Type B pancreatic cell (in vitro differentiated cells): ENCODE measurements around the gene CCDC106. TPM values are rescaled to one million over a fixed set of nuclear protein-coding genes. Genes with fewer than 3 reads are reported as not detected.

Experiments used
- DNase-seq: peaks from one replicate; pipeline ENCODE4 v3.0.0; 2021; ENCODE audit warnings: mixed read lengths; ENCODE audit not compliant: unreplicated experiment; ENCODE audit errors: extremely low spot score
- H3K27ac Mint-ChIP-seq: 2 replicates; pipeline ENCODE4 v1.8.0; 2021; ENCODE audit warnings: mild to moderate bottlenecking, mixed read lengths
- H3K27me3 Mint-ChIP-seq: 2 replicates; pipeline ENCODE4 v1.8.0; 2021; ENCODE audit warnings: mixed read lengths
- H3K36me3 Mint-ChIP-seq: 2 replicates; pipeline ENCODE4 v1.8.0; 2021; ENCODE audit warnings: mixed read lengths
- H3K4me1 Mint-ChIP-seq: one replicate; pipeline ENCODE4 v1.8.0; 2021; ENCODE audit warnings: mixed read lengths; ENCODE audit not compliant: unreplicated experiment
- H3K4me3 Mint-ChIP-seq: 2 replicates; pipeline ENCODE4 v1.8.0; 2021; ENCODE audit warnings: mild to moderate bottlenecking, mixed read lengths
- H3K9me3 Mint-ChIP-seq: 2 replicates; pipeline ENCODE4 v1.8.0; 2021; ENCODE audit warnings: mixed read lengths
- total RNA-seq: library from RNA; stranded (reverse); gene quantifications from 2 replicates; pipeline ENCODE4 v1.2.1, GENCODE V29; 2021; ENCODE audit warnings: low replicate concordance
- TF ChIP-seq, protein P1 (sequence below): fragments of 200-600 bp; sonication (generic); conservative IDR thresholded peaks from 2 replicates; pipeline ENCODE4 v1.5.0; 2021; ENCODE audit warnings: antibody characterized with exemption, mild to moderate bottlenecking

The CCDC106 gene
- total RNA-seq, 1 donor from 2014 or later: 18.1 TPM

DNA sequence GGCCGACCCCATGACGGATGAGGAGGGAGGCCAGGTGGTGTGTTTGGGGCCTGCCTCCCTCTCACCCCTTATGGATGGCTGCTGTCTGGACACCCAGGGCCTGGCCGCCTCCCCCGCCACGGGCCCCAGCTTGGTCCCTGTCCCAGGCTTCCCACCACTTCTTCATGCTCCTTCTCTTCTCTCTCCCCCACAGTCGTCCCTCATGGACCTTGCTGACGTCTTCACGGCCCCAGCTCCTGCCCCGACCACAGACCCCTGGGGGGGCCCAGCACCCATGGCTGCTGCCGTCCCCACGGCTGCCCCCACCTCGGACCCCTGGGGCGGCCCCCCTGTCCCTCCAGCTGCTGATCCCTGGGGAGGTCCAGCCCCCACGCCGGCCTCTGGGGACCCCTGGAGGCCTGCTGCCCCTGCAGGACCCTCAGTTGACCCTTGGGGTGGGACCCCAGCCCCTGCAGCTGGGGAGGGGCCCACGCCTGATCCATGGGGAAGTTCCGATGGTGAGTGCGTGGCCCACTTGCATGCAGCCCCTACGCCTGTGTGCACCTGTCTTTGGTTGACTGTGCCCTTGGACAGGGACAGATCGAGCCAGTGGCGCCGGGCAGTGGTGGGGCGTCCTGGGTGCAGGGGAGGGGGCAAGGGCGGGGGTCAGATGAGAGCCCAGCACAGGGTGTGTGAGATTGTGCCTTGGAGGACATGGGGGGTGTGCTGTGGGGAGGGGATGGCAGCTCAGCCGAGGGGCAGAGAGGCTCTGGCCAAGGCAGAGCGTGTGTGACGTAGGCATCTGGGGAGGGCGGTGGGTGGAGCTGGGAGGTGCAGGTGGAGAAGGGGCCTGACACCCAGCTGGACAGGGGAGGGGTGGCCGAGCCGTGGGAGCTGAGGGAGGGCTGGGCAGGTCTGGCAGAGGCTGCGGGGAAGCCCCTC lies 43.8 kb downstream of the CCDC106 start:
- H3K27me3 Mint-ChIP-seq: no peaks in the 10 kb centered on the region
- no peaks in the 10 kb centered on the region for H3K36me3 Mint-ChIP-seq
- no peak overlapping the region for H3K4me3 Mint-ChIP-seq
- DNase-seq: no peak
- no peak overlapping the region for H3K27ac Mint-ChIP-seq
- TF ChIP-seq, protein P1, sequence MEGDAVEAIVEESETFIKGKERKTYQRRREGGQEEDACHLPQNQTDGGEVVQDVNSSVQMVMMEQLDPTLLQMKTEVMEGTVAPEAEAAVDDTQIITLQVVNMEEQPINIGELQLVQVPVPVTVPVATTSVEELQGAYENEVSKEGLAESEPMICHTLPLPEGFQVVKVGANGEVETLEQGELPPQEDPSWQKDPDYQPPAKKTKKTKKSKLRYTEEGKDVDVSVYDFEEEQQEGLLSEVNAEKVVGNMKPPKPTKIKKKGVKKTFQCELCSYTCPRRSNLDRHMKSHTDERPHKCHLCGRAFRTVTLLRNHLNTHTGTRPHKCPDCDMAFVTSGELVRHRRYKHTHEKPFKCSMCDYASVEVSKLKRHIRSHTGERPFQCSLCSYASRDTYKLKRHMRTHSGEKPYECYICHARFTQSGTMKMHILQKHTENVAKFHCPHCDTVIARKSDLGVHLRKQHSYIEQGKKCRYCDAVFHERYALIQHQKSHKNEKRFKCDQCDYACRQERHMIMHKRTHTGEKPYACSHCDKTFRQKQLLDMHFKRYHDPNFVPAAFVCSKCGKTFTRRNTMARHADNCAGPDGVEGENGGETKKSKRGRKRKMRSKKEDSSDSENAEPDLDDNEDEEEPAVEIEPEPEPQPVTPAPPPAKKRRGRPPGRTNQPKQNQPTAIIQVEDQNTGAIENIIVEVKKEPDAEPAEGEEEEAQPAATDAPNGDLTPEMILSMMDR: no peak
- H3K4me1 Mint-ChIP-seq: no peaks in the 10 kb centered on the region
- H3K9me3 Mint-ChIP-seq: no peaks in the 10 kb centered on the region

DNA sequence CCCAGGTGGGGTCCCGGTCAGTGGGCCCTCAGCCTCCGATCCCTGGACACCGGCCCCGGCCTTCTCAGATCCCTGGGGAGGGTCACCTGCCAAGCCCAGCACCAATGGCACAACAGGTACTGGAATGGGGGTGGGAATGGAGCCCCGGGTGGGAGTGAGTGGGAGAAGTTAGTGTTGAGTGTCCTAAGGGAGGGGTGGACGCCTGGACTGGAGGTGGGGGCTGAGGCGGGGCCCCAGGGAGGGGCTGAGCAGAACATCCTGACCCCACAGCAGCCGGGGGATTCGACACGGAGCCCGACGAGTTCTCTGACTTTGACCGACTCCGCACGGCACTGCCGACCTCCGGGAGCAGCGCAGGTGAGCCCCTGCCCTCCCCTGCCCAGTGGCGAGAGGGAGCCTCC lies 44.7 kb downstream of the CCDC106 start:
- Mint-ChIP-seq H3K36me3 (no peaks in the 10 kb centered on the region), H3K27ac (no peak overlapping the region), H3K4me3 (no peak overlapping the region), H3K4me1 (no peaks in the 10 kb centered on the region), H3K9me3 (no peaks in the 10 kb centered on the region), H3K27me3 (no peaks in the 10 kb centered on the region)
- DNase-seq: no peak
- TF ChIP-seq, protein P1: no peak

DNA sequence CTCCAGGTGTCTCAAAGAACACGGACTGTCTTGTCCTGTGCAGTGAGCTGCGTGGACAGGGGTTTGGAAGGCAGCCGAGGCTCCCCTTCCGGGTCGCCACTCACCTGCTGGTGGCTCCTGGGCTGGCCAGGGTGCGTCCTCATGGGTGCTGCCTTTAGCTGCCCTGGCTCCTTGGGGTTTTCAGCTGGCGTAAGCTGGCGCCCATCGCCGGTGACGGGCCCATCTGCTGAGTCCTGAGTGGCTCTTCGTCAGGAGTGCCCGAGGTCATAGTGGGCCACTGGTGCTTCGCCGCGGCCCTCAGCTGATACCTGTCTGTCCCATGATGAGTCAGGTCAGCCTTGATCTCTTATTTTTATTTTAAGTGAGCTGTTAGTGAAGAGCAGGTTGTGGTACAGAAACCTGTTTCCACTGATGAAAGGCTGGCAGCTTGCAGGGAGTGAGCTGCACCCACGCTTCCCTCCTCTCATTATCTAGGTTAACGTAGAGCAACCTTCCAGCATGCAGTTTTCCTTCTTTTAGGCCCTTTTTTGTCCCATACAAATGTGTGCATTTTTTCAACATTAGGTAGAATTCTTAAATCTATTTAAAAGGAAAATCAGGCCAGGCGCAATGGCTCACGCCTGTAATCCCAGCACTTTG lies 45.4 kb downstream of the CCDC106 start:
- TF ChIP-seq, protein P1: no peak
- H3K4me1 Mint-ChIP-seq: no peaks in the 10 kb centered on the region
- no peak for DNase-seq
- H3K27ac Mint-ChIP-seq: no peak overlapping the region
- no peak overlapping the region for H3K4me3 Mint-ChIP-seq
- no peaks in the 10 kb centered on the region for H3K27me3 Mint-ChIP-seq
- no peaks in the 10 kb centered on the region for H3K36me3 Mint-ChIP-seq
- no peaks in the 10 kb centered on the region for H3K9me3 Mint-ChIP-seq

DNA sequence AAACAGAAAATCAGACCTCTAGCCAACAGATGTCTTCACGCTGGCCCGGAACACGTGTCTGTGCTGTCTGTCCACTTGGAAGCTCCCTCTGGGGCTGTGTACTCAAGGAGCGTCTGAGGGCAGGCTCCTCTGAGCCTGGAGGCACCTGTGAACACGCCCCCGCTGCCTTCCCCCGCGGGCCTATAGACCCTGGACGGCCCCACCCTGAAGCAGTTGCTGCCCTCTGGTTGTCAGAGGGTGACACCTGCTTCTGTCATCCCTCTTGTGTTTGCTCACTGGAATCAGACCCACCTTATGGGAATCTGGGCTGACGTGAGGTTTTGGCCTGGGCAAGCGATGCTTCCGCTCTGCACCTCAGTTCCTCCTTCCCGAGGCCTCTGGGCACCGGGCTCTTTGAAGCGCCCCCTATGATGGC lies 46.2 kb downstream of the CCDC106 start:
- DNase-seq: no peak
- no peak overlapping the region for H3K4me3 Mint-ChIP-seq
- H3K36me3 Mint-ChIP-seq: peaks cover 2% of the 10 kb centered on the region
- H3K27ac Mint-ChIP-seq: no peak overlapping the region
- H3K9me3 Mint-ChIP-seq: no peaks in the 10 kb centered on the region
- H3K27me3 Mint-ChIP-seq: no peaks in the 10 kb centered on the region
- no peaks in the 10 kb centered on the region for H3K4me1 Mint-ChIP-seq
- TF ChIP-seq, protein P1: no peak

DNA sequence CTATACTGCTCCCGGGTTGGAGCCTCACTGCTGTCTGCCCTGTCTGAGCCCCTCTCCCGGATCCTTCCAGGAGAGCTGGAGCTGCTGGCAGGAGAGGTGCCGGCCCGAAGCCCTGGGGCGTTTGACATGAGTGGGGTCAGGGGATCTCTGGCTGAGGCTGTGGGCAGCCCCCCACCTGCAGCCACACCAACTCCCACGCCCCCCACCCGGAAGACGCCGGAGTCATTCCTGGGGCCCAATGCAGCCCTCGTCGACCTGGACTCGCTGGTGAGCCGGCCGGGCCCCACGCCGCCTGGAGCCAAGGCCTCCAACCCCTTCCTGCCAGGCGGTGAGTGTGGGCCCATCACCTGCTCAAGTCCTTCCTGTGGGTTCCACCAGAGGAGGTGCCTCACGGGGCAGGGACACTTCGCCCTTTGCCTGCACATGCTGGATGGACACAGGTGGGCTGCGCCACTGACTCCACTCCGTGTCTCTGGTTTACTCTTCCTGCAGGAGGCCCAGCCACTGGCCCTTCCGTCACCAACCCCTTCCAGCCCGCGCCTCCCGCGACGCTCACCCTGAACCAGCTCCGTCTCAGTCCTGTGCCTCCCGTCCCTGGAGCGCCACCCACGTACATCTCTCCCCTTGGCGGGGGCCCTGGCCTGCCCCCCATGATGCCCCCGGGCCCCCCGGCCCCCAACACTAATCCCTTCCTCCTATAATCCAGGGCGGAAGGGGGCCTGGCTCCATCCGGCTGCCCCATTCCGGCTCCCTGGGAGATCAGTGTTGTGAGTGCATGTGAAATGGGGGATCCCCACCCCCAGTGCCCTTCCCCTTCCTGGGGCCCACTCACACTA lies 46.9 kb downstream of the CCDC106 start:
- Mint-ChIP-seq H3K36me3 (peaks cover 5% of the 10 kb centered on the region), H3K4me3 (no peak overlapping the region), H3K27me3 (no peaks in the 10 kb centered on the region), H3K27ac (no peak overlapping the region), H3K4me1 (no peaks in the 10 kb centered on the region), H3K9me3 (no peaks in the 10 kb centered on the region)
- TF ChIP-seq, protein P1: no peak
- DNase-seq: no peak
